Effector memory CD8-positive, alpha-beta T cell (primary cell): ENCODE measurements around the gene KDM5B.

Experiments
- ATAC-seq: fragments of 150-1000 bp; cut with Tn5 transposase; replicated peaks from 2 replicates; pipeline ENCODE4 v1.10.0; 2021; ENCODE audit warnings: mild to moderate bottlenecking, moderate library complexity
- DNase-seq, 3 experiments: peaks; one replicate each; pipeline ENCODE4 v3.0.0; 2021
- H3K27ac Mint-ChIP-seq, 2 donors: one replicate each; pipeline ENCODE4 v1.8.0; 2022; ENCODE audit warnings: mild to moderate bottlenecking in 2 of 2, mixed read lengths in 2 of 2, moderate library complexity in 2 of 2
- H3K27me3 Mint-ChIP-seq, 2 donors: one replicate each; pipeline ENCODE4 v1.8.0; 2022; ENCODE audit warnings: mixed read lengths in 2 of 2
- H3K36me3 Mint-ChIP-seq: one replicate; pipeline ENCODE4 v1.8.0; 2022; ENCODE audit warnings: mild to moderate bottlenecking, moderate library complexity, mixed read lengths; ENCODE audit not compliant: insufficient read depth
- H3K4me1 Mint-ChIP-seq, 2 donors: one replicate each; pipeline ENCODE4 v1.8.0; 2022; ENCODE audit warnings: low read depth in 2 of 2, mixed read lengths in 2 of 2
- H3K4me3 Mint-ChIP-seq, 2 donors: one replicate each; pipeline ENCODE4 v1.8.0; 2022; ENCODE audit warnings: mild to moderate bottlenecking in 2 of 2, mixed read lengths in 2 of 2, moderate library complexity in 2 of 2
- H3K9me3 Mint-ChIP-seq, 2 donors: one replicate each; pipeline ENCODE4 v1.8.0; 2022; ENCODE audit warnings: mixed read lengths in 2 of 2

The KDM5B gene

GRCh38 chr1:202679406-202680177, 128.6 kb downstream of the KDM5B start:
- H3K36me3 Mint-ChIP-seq = no peaks in the 10 kb centered on the region

GRCh38 chr1:202677433-202677832, 130.8 kb downstream of the KDM5B start:
- Mint-ChIP-seq H3K36me3 (no peaks in the 10 kb centered on the region), H3K4me3 (no peak overlapping the region), H3K4me1 (no peaks in the 10 kb centered on the region), H3K27ac (no peak overlapping the region), H3K9me3 (peaks cover 0 to 1% of the 10 kb centered on the region in 2 donors), H3K27me3 (peaks cover 29 to 69% of the 10 kb centered on the region in 2 donors)
- no peak for DNase-seq
- ATAC-seq = no peak

More at GRCh38 chr1:202679406-202680177, 128.6 kb downstream of the KDM5B start:
- no peak overlapping the region for H3K4me3 Mint-ChIP-seq
- no peak for ATAC-seq
- H3K4me1 Mint-ChIP-seq = no peaks in the 10 kb centered on the region
- H3K27me3 Mint-ChIP-seq = peaks cover 42 to 79% of the 10 kb centered on the region in 2 donors
- DNase-seq = no peak
- no peaks in the 10 kb centered on the region for H3K9me3 Mint-ChIP-seq
- no peak overlapping the region for H3K27ac Mint-ChIP-seq
